ENCODE results near the gene ZFPL1.

The ZFPL1 gene

GRCh38 chr11:65089621-65090020 is 5.6 kb downstream of the ZFPL1 start:
- Histone ChIP-seq H3K4me3 (ENCODE audit: low read depth in 1 of 2, low read length in 2 of 2) (no peak overlapping the region), H3K27me3 (ENCODE audit: control insufficient read depth in 1 of 2, insufficient read depth in 2 of 2, low read length in 2 of 2) (no peaks in the 10 kb centered on the region), H3K4me1 (ENCODE audit: control insufficient read depth in 1 of 2, insufficient read depth in 2 of 2, low read length in 2 of 2) (peaks cover 10 to 12% of the 10 kb centered on the region in 2 donors), H3K36me3 (ENCODE audit: control insufficient read depth in 1 of 2, insufficient read depth in 2 of 2, low read length in 2 of 2) (peaks cover 22 to 46% of the 10 kb centered on the region in 2 donors), H3K9me3 (ENCODE audit: control insufficient read depth in 1 of 2, low read length in 2 of 2) (no peaks in the 10 kb centered on the region), H3K9ac (ENCODE audit: low read depth in 1 of 2, low read length in 2 of 2) (no peak overlapping the region), H3K27ac (ENCODE audit: low read depth, low read length) (no peak overlapping the region)

- Histone ChIP-seq H3K4me3 (ENCODE audit: low read depth in 1 of 2, low read length in 2 of 2) (no peak overlapping the region), H3K27ac (ENCODE audit: low read depth, low read length) (no peak overlapping the region), H3K4me1 (ENCODE audit: control insufficient read depth in 1 of 2, insufficient read depth in 2 of 2, low read length in 2 of 2) (peaks cover under 1 to 3% of the 10 kb centered on the region in 2 donors), H3K27me3 (ENCODE audit: control insufficient read depth in 1 of 2, insufficient read depth in 2 of 2, low read length in 2 of 2) (no peaks in the 10 kb centered on the region), H3K36me3 (ENCODE audit: control insufficient read depth in 1 of 2, insufficient read depth in 2 of 2, low read length in 2 of 2) (peaks cover 18 to 43% of the 10 kb centered on the region in 2 donors), H3K9ac (ENCODE audit: low read depth in 1 of 2, low read length in 2 of 2) (no peak overlapping the region), H3K9me3 (ENCODE audit: control insufficient read depth in 1 of 2, low read length in 2 of 2) (no peaks in the 10 kb centered on the region)
Measured at GRCh38 chr11:65090628-65091027, 6.6 kb downstream of the ZFPL1 start.

GRCh38 chr11:65095427-65095826 is 11.4 kb downstream of the ZFPL1 start:
- peak overlapping the region; percentile 79 to 94 for H3K4me3 ChIP-seq (ENCODE audit: low read depth in 1 of 2, low read length in 2 of 2)
- peaks cover 0 to 12% of the 10 kb centered on the region in 2 donors for H3K36me3 ChIP-seq (ENCODE audit: control insufficient read depth in 1 of 2, insufficient read depth in 2 of 2, low read length in 2 of 2)
- H3K9ac ChIP-seq (ENCODE audit: low read depth in 1 of 2, low read length in 2 of 2): peak overlapping the region; percentile 35 to 77
- peaks cover 9% of the 10 kb centered on the region in 2 donors for H3K4me1 ChIP-seq (ENCODE audit: control insufficient read depth in 1 of 2, insufficient read depth in 2 of 2, low read length in 2 of 2)
- no peaks in the 10 kb centered on the region for H3K9me3 ChIP-seq (ENCODE audit: control insufficient read depth in 1 of 2, low read length in 2 of 2)
- H3K27ac ChIP-seq (ENCODE audit: low read depth, low read length): no peak overlapping the region
- no peaks in the 10 kb centered on the region for H3K27me3 ChIP-seq (ENCODE audit: control insufficient read depth in 1 of 2, insufficient read depth in 2 of 2, low read length in 2 of 2)

- H3K27ac ChIP-seq (ENCODE audit: low read depth, low read length): peak within 1 kb of the TSS; percentile 89
- H3K36me3 ChIP-seq (ENCODE audit: control insufficient read depth in 1 of 2, insufficient read depth in 2 of 2, low read length in 2 of 2): peaks cover 0 to 12% of the 10 kb centered on the region in 2 donors
- H3K27me3 ChIP-seq (ENCODE audit: control insufficient read depth in 1 of 2, insufficient read depth in 2 of 2, low read length in 2 of 2): no peaks in the 10 kb centered on the region
- peak within 1 kb of the TSS; percentile 58 to 77 for H3K9ac ChIP-seq (ENCODE audit: low read depth in 1 of 2, low read length in 2 of 2)
- H3K9me3 ChIP-seq (ENCODE audit: control insufficient read depth in 1 of 2, low read length in 2 of 2): no peaks in the 10 kb centered on the region
- H3K4me1 ChIP-seq (ENCODE audit: control insufficient read depth in 1 of 2, insufficient read depth in 2 of 2, low read length in 2 of 2): peaks cover 9% of the 10 kb centered on the region in 2 donors
- H3K4me3 ChIP-seq (ENCODE audit: low read depth in 1 of 2, low read length in 2 of 2): peak within 1 kb of the TSS; percentile 79 to 94
Measured at GRCh38 chr11:65095974-65096806, 12.2 kb downstream of the ZFPL1 start, which contains the start of gene VPS51. Gene VPS51 (plus strand): TSS chr11:65096214. CDS start chr11:65096251, 37 bp downstream.

GRCh38 chr11:65096926-65097325 is 12.9 kb downstream of the ZFPL1 start:
- Histone ChIP-seq H3K27me3 (ENCODE audit: control insufficient read depth in 1 of 2, insufficient read depth in 2 of 2, low read length in 2 of 2) (no peaks in the 10 kb centered on the region), H3K27ac (ENCODE audit: low read depth, low read length) (peak overlapping the region; percentile 89), H3K9ac (ENCODE audit: low read depth in 1 of 2, low read length in 2 of 2) (peak overlapping the region; percentile 36 to 58), H3K9me3 (ENCODE audit: control insufficient read depth in 1 of 2, low read length in 2 of 2) (no peaks in the 10 kb centered on the region), H3K4me3 (ENCODE audit: low read depth in 1 of 2, low read length in 2 of 2) (peak overlapping the region; percentile 79 to 94), H3K36me3 (ENCODE audit: control insufficient read depth in 1 of 2, insufficient read depth in 2 of 2, low read length in 2 of 2) (peaks cover 0 to 12% of the 10 kb centered on the region in 2 donors), H3K4me1 (ENCODE audit: control insufficient read depth in 1 of 2, insufficient read depth in 2 of 2, low read length in 2 of 2) (peaks cover 9% of the 10 kb centered on the region in 2 donors)

GRCh38 chr11:65100674-65101350 is 16.8 kb downstream of the ZFPL1 start:
- H3K36me3 ChIP-seq (ENCODE audit: control insufficient read depth in 1 of 2, insufficient read depth in 2 of 2, low read length in 2 of 2): peaks cover 0 to 16% of the 10 kb centered on the region in 2 donors
- H3K9ac ChIP-seq (ENCODE audit: low read depth in 1 of 2, low read length in 2 of 2): no peak overlapping the region
- no peak overlapping the region for H3K27ac ChIP-seq (ENCODE audit: low read depth, low read length)
- H3K4me3 ChIP-seq (ENCODE audit: low read depth in 1 of 2, low read length in 2 of 2): no peak overlapping the region
- H3K27me3 ChIP-seq (ENCODE audit: control insufficient read depth in 1 of 2, insufficient read depth in 2 of 2, low read length in 2 of 2): no peaks in the 10 kb centered on the region
- no peaks in the 10 kb centered on the region for H3K9me3 ChIP-seq (ENCODE audit: control insufficient read depth in 1 of 2, low read length in 2 of 2)
- H3K4me1 ChIP-seq (ENCODE audit: control insufficient read depth in 1 of 2, insufficient read depth in 2 of 2, low read length in 2 of 2): peaks cover 7 to 9% of the 10 kb centered on the region in 2 donors

GRCh38 chr11:65102142-65103095 is 18.4 kb downstream of the ZFPL1 start:
- H3K9ac ChIP-seq (ENCODE audit: low read depth in 1 of 2, low read length in 2 of 2): no peak overlapping the region

GRCh38 chr11:65103476-65103875 is 19.5 kb downstream of the ZFPL1 start:
- peaks cover 0 to 4% of the 10 kb centered on the region in 2 donors for H3K4me1 ChIP-seq (ENCODE audit: control insufficient read depth in 1 of 2, insufficient read depth in 2 of 2, low read length in 2 of 2)
- H3K36me3 ChIP-seq (ENCODE audit: control insufficient read depth in 1 of 2, insufficient read depth in 2 of 2, low read length in 2 of 2): peaks cover 8 to 26% of the 10 kb centered on the region in 2 donors
- no peak overlapping the region for H3K4me3 ChIP-seq (ENCODE audit: low read depth in 1 of 2, low read length in 2 of 2)
- H3K27me3 ChIP-seq (ENCODE audit: control insufficient read depth in 1 of 2, insufficient read depth in 2 of 2, low read length in 2 of 2): no peaks in the 10 kb centered on the region
- H3K27ac ChIP-seq (ENCODE audit: low read depth, low read length): no peak overlapping the region
- H3K9me3 ChIP-seq (ENCODE audit: control insufficient read depth in 1 of 2, low read length in 2 of 2): no peaks in the 10 kb centered on the region
- H3K9ac ChIP-seq (ENCODE audit: low read depth in 1 of 2, low read length in 2 of 2): no peak overlapping the region

More at GRCh38 chr11:65102142-65103095, 18.4 kb downstream of the ZFPL1 start:
- Histone ChIP-seq H3K9me3 (ENCODE audit: control insufficient read depth in 1 of 2, low read length in 2 of 2) (no peaks in the 10 kb centered on the region), H3K4me1 (ENCODE audit: control insufficient read depth in 1 of 2, insufficient read depth in 2 of 2, low read length in 2 of 2) (peaks cover 0 to 4% of the 10 kb centered on the region in 2 donors), H3K27ac (ENCODE audit: low read depth, low read length) (no peak overlapping the region), H3K4me3 (ENCODE audit: low read depth in 1 of 2, low read length in 2 of 2) (no peak overlapping the region), H3K36me3 (ENCODE audit: control insufficient read depth in 1 of 2, insufficient read depth in 2 of 2, low read length in 2 of 2) (peaks cover 4 to 23% of the 10 kb centered on the region in 2 donors), H3K27me3 (ENCODE audit: control insufficient read depth in 1 of 2, insufficient read depth in 2 of 2, low read length in 2 of 2) (no peaks in the 10 kb centered on the region)

GRCh38 chr11:65104628-65105027 is 20.6 kb downstream of the ZFPL1 start:
- Histone ChIP-seq H3K9me3 (ENCODE audit: control insufficient read depth in 1 of 2, low read length in 2 of 2) (no peaks in the 10 kb centered on the region), H3K4me3 (ENCODE audit: low read depth in 1 of 2, low read length in 2 of 2) (no peak overlapping the region), H3K36me3 (ENCODE audit: control insufficient read depth in 1 of 2, insufficient read depth in 2 of 2, low read length in 2 of 2) (peaks cover 10 to 31% of the 10 kb centered on the region in 2 donors), H3K27ac (ENCODE audit: low read depth, low read length) (no peak overlapping the region), H3K27me3 (ENCODE audit: control insufficient read depth in 1 of 2, insufficient read depth in 2 of 2, low read length in 2 of 2) (no peaks in the 10 kb centered on the region), H3K9ac (ENCODE audit: low read depth in 1 of 2, low read length in 2 of 2) (no peak overlapping the region), H3K4me1 (ENCODE audit: control insufficient read depth in 1 of 2, insufficient read depth in 2 of 2, low read length in 2 of 2) (peaks cover 0 to 4% of the 10 kb centered on the region in 2 donors)

Measured in duodenal mucosa (tissue), 2 donors.